Dedifferentiated amniotic fluid mesenchymal stem cell (primary cell): ENCODE results near the gene NCOR1.
"Not testable (repeated sequence)": the region's sequence is repeated elsewhere in the genome, so short reads cannot be mapped to it uniquely, and the experiment has no call there.

Experiments
- DNase-seq: peaks from one replicate; pipeline ENCODE4 v3.0.0-alpha.2; 2016; ENCODE audit errors: extremely low spot score

The NCOR1 gene

DNA sequence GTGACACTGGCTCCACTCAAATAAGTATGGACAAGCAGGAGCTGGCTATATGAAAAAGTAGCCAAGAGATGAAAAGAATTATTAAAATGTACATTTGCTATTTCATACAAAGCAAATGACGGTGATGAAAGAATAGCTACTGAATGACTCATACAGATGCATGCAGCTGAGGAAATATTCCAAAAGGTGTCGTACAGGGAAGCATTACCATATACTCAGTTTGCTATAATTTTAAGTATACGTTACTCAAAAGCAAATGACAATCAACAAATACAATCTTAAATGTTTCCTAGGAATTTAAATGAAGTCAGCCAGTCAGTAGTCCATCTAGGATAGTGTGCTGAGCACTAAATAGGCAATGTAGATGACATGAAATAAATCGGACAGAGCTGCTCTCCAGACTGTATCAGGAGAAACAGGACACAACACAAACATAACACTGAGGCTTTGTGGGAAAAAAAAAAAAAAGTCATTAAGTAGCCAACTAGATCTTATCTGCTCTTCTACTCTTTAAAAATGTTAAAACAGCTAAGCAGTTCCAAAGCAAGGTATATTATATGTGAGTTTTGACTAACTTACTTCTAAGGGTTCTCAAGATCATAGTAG, 65.0 kb downstream of the NCOR1 start:
- no peak for DNase-seq

DNA sequence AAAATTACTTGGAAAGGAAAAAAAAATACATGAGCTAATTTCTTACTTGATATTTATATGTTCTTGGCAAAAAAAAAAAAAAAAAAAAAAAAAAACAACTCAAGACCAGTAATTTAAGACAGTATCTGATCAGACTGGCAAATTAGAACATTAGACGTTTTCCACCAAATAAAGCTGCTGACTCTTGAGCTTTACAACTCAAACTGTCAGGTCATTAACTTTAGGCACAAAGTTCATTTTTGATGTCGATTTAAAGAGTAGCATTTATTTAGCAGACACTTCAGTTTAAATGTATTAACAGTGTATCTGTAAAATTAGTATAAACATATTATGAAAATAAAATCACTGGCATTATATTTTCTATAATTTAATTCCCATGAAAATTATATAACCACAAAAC, 66.7 kb downstream of the NCOR1 start:
- DNase-seq: no peak

DNA sequence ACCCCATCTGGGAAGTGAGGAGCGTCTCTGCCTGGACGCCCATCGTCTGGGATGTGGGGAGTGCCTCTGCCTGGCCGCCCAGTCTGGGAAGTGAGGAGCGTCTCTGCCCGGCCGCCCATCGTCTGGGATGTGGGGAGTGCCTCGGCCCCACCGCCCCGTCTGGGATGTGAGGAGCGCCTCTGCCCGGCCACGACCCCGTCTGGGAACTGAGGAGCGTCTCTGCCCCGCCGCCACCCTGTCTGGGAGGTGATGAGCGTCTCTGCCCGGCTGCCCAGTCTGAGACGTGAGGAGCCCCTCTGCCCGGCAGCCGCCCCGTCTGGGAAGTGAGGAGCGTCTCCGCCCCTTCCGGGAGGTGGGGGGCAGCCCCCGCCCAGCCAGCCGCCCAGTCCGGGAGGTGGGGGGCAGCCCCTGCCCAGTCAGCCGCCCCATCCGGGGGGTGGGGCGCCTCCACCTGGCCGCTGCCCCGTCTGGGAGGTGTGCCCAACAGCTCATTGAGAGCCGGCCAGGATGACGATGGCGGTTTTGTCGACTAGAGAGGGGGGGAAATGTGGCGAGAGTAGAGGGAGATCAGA, 69.9 kb downstream of the NCOR1 start:
- DNase-seq: not testable (repeated sequence)

DNA sequence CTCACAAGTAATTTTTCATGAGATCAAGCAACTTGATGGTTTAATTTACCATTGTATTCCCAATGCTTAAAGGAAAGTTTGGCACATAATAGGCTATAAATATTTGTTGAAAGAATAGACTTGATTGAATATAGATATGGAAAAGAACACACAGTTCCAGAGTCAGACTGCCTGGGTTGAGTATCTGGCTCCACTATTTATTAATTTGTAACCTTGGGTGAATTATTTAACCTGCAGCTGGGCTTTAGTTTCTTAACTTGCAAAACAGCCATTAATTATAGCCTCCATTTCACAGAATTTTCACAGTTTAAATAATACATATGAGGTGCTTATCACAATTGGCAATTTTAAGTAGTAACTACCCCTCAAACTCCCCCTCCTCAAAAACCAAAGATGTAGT, 73.6 kb downstream of the NCOR1 start:
- no peak for DNase-seq

DNA sequence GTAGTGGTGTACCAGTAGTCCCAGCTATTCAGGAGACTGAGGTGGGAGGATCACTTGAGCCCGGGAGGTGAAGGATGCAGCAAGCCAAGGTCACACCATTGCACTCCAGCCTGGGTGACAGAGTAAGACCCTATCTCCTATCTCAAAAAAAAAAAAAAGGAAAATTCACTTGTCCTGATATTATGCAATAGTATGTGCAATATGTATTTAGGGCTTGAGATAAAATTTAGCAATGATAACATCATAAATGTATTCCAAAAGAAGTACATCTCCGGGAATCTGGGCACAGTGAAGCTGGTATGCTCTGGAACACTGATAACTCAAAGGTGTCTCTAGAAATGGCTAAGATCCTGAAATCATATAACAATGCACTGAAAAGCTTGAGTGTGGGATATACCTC, 74.5 kb downstream of the NCOR1 start:
- no peak for DNase-seq

DNA sequence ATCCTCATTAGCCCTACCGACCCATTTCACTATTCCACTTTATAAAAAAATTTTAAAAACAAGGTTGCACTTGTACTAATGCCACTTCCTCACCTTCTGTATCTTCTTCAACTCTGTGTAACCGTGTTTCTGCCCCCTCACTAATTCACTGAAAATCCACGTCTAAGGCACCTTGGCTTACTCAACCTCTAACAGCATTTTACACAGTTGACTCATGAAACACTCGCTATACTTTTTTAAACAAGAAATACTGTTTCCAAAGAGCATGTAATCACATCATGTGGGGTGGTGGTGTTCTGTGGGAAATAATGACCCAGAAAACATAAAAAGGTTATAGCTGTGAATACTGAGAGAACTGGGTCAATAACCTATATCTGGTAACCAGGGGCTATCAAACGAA, 79.9 kb downstream of the NCOR1 start:
- DNase-seq: no peak

DNA sequence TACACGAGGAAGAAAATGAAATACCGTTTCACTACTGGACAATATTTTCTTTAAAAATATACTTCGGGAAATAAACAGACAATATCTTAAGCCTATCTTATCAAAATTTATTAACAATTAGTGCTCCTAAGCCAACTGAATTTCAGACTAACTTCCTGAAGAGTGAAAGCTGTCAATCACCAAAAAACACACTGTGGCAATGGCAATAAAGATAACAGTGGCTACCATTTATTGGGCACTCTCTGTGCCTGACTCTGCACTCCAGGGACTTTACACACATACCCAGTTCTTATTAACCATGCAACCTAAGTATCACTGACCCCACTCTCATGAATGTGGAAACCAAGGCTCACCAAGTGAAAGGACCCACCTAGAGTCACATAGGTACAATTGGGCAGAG, 83.7 kb downstream of the NCOR1 start:
- no peak for DNase-seq

DNA sequence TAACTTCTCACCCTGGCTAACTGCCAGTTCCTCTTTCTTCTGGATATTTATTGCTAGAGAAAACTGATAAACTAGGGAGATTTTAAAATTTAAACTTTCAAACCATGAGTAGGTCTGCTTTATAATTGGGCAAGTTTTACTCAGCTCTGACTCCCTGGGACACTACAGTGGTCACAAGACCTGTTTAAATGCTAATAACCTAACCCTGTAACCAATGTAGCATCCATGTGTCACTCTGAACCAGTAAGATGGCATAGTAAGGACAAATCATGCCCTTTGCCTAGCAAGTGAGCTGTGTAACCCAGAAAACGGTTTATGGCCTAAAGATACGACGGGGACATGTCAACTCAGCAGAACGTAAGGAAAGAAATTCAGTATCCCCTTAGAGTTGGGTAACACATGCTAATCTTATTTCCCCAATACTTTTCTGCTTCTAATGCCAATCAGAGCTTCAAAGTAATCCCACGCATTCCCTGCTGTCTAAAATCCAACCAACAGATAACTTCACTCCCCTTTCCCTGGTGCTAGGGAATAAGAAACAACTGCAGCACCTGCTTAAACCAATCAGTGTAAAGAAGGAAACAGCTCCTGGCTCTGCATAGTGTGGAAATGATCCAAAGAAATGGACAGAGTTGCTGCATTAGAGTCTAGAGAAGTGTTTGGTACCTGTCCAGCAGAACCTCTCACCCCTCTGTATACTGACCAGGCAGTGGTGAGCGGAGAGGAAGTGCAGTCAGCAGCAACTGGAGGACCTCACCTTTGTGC, 85.7 kb downstream of the NCOR1 start:
- DNase-seq: no peak

DNA sequence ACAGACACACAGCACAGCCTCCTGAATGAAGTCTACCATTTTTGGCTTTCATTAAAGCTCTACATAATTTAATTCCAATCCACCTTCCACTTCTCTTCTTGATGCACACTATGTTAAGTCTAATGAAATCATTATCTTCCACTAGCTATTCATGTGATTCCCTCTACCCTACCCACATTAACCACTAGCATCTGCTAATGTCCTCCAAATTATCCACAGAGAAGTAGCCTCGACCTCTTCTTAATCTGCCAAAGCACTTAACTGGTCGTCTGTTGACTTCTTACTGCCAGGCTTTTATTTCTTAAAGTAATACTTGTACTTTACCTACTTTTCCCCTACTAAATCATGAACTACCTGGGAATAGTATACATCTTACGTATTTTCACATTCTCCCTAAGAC, 91.8 kb downstream of the NCOR1 start:
- DNase-seq: no peak

DNA sequence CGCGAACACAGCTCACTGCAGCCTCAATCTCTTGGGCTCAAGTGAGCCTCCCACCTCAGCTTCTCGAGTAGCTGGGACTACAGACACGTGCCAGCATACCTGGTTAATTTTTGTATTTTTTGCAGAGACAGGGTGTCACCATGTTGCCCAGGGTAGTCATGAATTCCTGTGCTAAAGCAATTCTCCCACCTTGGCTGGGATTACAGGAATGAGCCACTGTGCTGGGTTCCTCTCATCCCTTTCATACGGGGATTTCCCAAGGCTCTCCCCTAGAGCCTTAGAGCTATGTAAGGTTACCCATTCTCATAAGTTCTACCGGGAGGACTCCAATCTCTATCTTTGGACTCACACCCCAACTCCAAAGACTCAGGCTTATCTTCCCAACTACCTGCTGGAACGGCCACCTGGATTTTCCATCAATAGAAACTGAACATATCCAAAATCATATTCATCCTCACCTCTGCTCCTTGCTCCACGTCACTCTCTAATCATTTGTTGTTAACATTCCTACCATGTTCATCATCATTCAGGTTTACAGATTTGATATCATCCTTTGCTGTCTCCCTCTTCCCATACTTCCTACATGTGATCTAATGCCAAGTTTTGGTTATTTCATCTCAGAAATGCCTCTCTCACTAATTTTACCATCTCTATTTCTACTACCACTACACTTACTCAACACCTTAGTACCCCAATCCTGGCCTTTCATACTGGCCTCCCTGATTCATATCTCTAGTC, 92.5 kb downstream of the NCOR1 start:
- DNase-seq: no peak

DNA sequence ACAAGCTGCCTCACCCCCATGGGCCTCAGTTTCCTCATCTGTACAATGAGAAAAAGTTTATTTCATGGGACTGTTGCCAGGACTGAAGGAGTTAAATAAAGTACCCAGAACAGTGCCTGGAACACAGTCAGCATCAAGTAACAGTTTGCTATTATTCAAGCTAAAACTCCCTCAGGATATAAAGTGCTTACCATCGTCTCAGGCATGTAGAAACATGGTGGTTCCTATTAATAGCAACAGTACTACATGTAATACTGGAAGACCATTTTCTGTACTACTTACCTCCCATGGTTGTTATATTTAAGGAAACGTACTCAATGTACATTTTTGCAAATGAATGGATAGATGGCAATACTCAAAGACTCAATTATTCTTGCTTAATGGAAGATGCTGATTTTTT, 93.4 kb downstream of the NCOR1 start:
- DNase-seq: no peak

DNA sequence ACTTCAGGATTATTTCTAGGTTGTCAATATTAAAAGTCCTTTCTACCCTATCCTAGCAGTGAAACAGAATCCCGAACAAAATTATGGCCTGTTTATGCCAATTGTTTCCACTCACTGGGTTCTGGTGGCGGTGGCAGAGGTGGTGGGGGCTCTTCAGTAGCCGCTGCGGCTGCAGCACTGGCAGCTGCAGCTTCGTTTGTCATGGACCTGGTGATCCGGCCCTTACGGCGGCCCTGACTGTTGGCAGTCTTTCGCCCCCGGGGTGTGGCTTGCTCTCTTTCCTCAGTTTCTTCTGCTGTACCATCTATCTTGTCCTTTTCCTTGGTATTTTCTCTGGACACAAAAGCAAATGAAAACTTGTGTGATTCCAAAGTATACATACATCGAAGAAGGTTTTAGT, 94.4 kb downstream of the NCOR1 start:
- DNase-seq: no peak

DNA sequence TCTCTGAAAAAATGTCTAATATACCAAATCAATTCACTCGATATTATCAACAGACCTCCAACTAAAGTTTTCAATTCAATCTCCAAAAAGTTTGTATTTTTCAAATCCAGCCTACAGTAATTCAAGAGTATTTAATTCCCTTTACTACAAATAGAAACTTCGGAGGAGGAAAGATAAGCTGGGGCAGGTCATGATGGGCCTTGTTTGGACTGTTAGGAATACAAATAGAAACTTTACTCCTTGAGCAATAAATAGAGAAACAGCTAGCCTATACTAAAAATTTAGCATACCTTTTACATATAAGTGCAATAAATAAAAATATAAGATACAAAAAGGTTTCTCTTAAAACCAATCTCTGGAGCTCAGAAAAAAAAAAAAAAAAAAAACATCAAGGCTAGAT, 98.2 kb downstream of the NCOR1 start:
- DNase-seq: no peak

DNA sequence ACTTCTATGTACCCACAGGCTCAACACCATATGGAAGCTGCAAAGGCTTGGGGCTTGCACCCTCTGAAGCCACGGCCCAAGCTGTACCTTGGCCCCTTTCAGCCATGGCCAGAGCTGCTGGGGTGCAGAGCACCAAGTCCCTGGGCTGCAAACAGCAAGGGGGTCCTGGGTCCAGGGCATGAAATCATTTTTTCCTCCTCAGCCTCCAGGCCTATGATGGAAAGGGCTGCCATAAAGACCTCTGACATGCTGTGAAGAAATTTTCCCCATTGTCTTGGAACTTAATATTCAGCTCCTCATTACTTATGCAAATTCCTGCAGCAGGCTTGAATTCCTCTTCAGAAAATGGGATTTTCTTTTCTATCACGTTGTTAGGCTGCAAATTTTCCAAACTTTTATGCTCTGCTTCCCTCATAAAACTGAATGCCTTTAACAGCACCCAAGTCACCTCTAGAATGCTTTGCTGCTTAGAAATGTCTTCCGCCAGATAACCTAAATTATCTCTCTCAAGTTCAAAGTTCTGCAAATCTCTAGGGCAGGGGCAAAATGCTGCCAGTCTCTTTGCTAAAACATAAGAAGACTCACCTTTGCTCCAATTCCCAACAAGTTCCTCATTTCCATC, 100.1 kb downstream of the NCOR1 start:
- DNase-seq: not testable (repeated sequence)

DNA sequence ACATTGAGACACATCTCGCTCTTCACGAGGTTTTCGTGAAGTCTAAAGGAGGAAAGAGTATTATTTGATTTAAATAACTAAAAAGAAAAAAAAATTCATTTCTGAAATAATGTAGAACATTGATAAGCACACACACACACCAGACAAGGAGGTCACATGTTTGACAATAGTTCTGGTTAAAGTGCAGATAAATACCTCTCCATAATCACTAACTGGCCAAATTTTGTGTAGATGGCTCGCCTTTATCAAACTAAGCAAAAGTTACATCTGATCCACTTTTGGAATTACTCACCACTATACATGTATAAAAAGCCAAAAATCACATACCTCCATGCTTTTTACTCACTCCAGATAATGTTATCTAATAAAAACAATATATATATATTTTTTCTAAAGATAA, 106.5 kb downstream of the NCOR1 start:
- DNase-seq: no peak

DNA sequence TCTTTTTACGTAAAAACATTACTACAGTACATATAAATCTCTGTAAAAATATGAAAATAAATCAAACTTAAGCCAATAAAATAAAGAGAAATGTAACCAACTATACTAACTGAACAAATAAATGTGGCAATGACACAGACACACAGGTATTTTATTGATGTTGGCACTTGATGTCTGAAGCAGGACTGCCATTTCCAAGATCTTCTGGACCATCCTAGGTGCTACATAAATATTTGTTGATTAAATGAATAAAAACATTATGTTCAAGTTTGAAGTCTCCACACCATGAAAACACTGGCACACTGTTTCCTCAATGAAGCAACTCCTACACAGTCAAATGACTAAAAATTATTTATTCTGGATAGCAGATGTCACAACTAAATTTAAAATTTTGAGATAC, 106.9 kb downstream of the NCOR1 start:
- DNase-seq: no peak

DNA sequence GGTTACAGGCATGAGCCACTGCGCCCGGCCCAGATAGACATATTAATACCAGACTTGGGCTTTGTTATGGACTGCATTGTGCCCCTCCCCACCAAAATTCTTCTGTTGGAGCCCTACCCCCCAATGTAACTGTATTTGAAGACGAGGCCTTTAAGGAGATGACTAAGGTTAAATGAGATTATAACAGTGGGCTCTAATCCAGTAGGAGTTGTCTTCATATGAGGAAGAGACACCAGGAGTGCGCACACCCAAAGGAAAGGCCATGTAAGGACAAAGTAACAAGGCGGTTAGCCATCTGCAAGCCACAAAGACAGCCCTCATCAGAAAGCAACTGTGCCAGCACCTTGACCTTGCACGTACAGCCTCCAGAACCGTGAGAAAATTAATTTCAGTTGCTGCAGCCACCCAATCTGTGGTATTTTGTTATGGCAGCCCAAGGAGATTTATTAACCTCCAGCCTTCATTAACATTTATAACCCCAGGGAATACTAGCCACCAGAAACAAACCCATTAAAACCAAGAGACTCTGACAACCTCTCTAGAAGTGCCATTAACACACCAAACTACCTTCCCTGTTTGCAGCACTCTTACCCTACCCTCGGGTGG, 108.1 kb downstream of the NCOR1 start:
- no peak for DNase-seq

DNA sequence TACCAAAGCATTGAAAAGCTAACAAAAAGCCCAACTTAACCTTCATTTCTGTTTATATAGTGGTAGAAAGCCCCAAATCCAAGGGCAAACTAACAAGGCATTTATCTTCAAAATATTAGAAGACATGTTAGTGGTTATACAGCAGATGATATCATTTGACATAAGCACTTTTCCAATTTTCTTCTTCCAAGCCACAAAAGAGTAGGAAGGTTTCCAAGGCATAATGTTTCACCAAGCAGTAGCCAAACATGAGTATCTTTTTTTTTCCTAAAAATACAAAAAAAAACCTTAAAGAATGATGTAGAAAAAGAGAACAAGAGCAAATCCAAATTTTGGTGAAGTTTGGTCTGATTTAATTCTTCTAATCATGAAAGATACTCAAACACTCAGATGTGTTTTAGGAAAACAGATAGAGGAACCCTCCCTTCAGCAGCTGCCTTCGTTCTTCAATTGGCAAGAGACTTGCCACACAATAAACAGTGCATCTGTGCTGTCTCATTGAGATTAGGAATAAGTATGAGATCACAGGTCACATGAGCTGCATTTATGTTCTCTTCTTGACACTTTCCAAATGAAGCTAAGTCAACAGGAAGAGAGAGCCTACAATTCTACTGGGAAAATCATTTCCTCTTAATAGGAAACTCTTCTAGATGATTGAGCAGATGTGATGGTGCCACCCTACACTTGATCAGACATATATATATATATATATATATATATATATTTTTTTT, 109.0 kb downstream of the NCOR1 start:
- DNase-seq: peak; percentile 18

DNA sequence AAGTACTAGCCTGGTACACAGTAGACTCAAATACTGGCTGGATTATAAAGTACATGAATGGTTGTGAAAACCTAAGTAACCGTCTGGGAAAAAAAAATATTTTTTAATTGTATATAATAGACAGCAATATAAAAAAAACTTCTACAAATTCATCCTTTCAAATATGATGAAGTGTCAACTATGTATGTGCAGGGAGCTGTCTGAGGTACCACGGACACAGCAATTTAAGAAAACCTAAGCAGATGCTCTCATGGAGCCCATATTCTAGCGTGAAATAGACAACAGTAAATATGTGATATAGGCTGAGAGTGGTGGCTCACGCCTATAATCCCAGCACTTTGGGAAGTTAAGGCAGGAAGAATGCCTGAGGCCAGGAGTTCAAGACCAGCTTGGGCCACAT, 111.1 kb downstream of the NCOR1 start:
- DNase-seq: no peak

DNA sequence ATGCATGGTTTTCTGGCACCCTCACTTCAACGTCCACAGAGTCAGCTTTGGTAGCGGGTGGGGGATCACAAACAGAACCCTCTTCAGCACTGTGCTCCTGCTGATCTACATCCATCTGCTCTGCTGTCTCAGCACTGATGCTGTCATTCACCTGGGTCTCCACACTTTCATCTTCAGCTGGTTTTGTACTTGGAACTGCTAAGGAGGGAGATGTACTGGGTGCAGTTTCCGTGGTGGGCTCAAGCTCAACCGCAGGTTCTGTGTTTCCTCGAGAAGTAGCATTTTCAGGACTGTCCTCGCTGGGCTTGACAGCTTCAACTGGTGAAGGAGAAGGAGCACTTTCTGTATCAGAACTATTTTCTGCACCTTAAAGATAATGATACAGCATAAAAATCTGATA, 113.9 kb downstream of the NCOR1 start:
- DNase-seq: no peak

DNA sequence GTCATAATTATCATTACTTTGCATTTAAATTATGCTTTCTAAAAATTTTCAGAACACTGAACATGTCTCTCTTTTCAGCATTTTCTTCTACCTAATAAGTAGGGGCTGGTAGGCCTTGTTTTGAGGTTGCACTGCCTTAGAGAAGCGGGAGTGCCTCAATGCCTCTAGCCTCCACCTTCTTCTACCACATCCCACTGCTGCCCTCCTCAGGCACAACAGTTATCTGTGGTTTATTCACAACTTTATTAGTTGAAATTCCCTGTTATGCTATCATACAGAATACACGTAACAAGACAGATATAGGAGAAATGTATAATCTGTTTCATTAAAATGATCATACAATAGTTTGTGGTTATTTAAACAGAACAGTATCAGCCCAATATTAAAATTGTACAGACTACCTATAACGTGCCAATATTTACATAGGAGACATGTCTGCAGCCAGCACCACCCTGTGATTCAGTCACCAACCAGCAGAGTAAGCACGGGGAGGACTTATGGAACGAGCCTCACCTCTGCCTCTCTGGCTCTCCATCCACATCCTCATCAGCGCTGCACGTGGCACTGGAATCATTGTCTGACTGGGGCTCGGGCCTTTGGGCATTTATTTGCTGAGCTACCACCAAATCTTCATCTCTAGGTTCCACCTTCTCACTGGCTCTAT, 114.5 kb downstream of the NCOR1 start:
- DNase-seq: no peak
